Pancreas (tissue), 10 donors: Measurements from ENCODE around the gene SESN1. TPM values are rescaled to one million over a fixed set of nuclear protein-coding genes. Genes with fewer than 3 reads are reported as not detected.

Experiments used
- ATAC-seq, 4 donors: fragments of 200-7000 bp; cut with Tn5 transposase; one replicate each; pipeline versions ENCODE4 v1.8.0 to v1.9.1; 2020; ENCODE audit warnings: mild to moderate bottlenecking in 4 of 4, moderate library complexity in 4 of 4
- DNase-seq, 6 donors: peaks; one replicate each; pipeline ENCODE4 v3.0.0-alpha.2; 2020
- FAIRE-seq: peaks from 2 replicates; lab custom pipeline; 2012; peaks lifted over from hg19 to GRCh38; lab: Jason Lieb, UNC
- H3K27ac ChIP-seq, 4 donors: fragments of 200-600 bp; sonication (generic); 1 replicate in 3 of 4; 2 replicates in 1 of 4; pipeline versions ENCODE4 v1.5.0 to v1.8.0; 2020
- H3K27me3 ChIP-seq, 4 donors: fragments of 200-600 bp; one replicate each; pipeline ENCODE4 v1.8.0; 2021
- H3K36me3 ChIP-seq, 3 donors: fragments of 200-600 bp; sonication (generic) in 1 of 3; one replicate each; pipeline versions ENCODE4 v1.5.0 to v1.8.0; 2020 to 2021
- H3K4me1 ChIP-seq, 3 donors: fragments of 200-600 bp; one replicate each; pipeline ENCODE4 v1.8.0; 2021
- H3K4me3 ChIP-seq, 4 donors: fragments of 200-600 bp; sonication (generic) in 2 of 4; one replicate each; pipeline versions ENCODE4 v1.5.0 to v1.8.0; 2020 to 2021
- H3K9me3 ChIP-seq, 4 donors: fragments of 200-600 bp; one replicate each; pipeline ENCODE4 v1.8.0; 2021
- CTCF ChIP-seq, 4 donors: fragments of 200-600 bp; sonication (generic) in 3 of 4; IDR thresholded peaks; one replicate each; pipeline versions ENCODE4 v1.5.0 to v1.8.0; 2021; ENCODE audit warnings: antibody characterized with exemption in 4 of 4
- WGBS, 2 donors: extraction: QIAGEN DNeasy Blood & Tissue Kit; methylation state at CpG; one replicate each; pipeline ENCODE4 v1.1.7; 2013; 5-methylcytosine and 5-hydroxymethylcytosine counted together
- intact Hi-C, 3 donors: fragments of 100-400 bp; cut with DNase I; formaldehyde crosslinking; loops; one replicate each; pipeline versions ENCODE4 v1.11.1 to v1.14.2; 2022
- polyA plus RNA-seq, 2 donors: library from polyadenylated mRNA; stranded (reverse); fragments of 200-250 nt; gene quantifications; one replicate each; pipeline ENCODE4 v1.2.3, GENCODE V29; 2013
- total RNA-seq, 6 donors: library from RNA; stranded (reverse); fragmentation: NEBNext Ultra II Directional in 4 of 6; extraction: Animal tissue kit (Norgen Biotek cat#: 25700) in 4 of 6; gene quantifications; one replicate each; pipeline versions ENCODE4 v1.2.1 to v1.2.4, GENCODE V29; 2021 to 2023
- donor health status: healthy with polysubstance abuse.
- donor health status: DM: no; HTN: no; CAD: no; lungs with moderate emphysema.
- donor health status: DM: no; HTN: no; CAD: no.
- donor health status: control.
- donor health status: control.
- donor health status: Bipolar disorder and iron deficiency.
- donor health status: DM: yes; HTN: yes; CAD: no.
- donor health status: DM: no; HTN: no; CAD: no.
- donor health status: DM: no; HTN: no; CAD: no.
- donor health status: DM: yes; HTN: yes; CAD: no.

SESN1 gene
- total and polyA plus RNA-seq, 8 donors = 8.5 to 22.4 (median 16.8) TPM

GRCh38 chr6:109074133-109074415, 20.6 kb downstream of the SESN1 start:
- TF ChIP-seq CTCF (IDR thresholded peaks at IDR 0.05) = no peak
- Histone ChIP-seq H3K9me3 (no peaks in the 10 kb centered on the region), H3K27me3 (no peaks in the 10 kb centered on the region), H3K36me3 (no peaks in the 10 kb centered on the region), H3K4me1 (peaks cover 0 to 11% (median 0%) of the 10 kb centered on the region in 3 donors), H3K4me3 (no peak overlapping the region), H3K27ac (no peak overlapping the region)
- DNase-seq = no peak
- ATAC-seq = no peak
- FAIRE-seq = no peak
- intact Hi-C loops = loop anchor here in 2 of 3 donors (10.0 kb wide), 2 partner anchors 239 to 529 kb away; no protein-coding TSS in a partner anchor

- peak in 3 of 4 donors; percentile 80 to 87 (median 83) for ATAC-seq
- intact Hi-C loops = loop anchor here in 2 of 3 donors (10.0 kb wide), 2 partner anchors 239 to 529 kb away; no protein-coding TSS in a partner anchor
- Histone ChIP-seq H3K27me3 (no peaks in the 10 kb centered on the region), H3K9me3 (no peaks in the 10 kb centered on the region), H3K36me3 (no peaks in the 10 kb centered on the region), H3K4me1 (peaks cover 0 to 11% (median 0%) of the 10 kb centered on the region in 3 donors), H3K4me3 (no peak overlapping the region), H3K27ac (no peak overlapping the region)
- peak in 3 of 4 donors; percentile 31 to 43 (median 39) for TF ChIP-seq CTCF (IDR thresholded peaks at IDR 0.05)
- 45 to 47% methylated on average over 7 of the region's 7 CpGs for WGBS, 2 donors
- FAIRE-seq = peak; percentile 97
- peak in 2 of 6 donors; percentile 39 to 42 for DNase-seq
Observed at GRCh38 chr6:109073344-109074132, 21.1 kb downstream of the SESN1 start.

GRCh38 chr6:109071125-109071917, 23.3 kb downstream of the SESN1 start:
- Histone ChIP-seq H3K4me1 (peaks cover 0 to 15% (median 0%) of the 10 kb centered on the region in 3 donors), H3K36me3 (no peaks in the 10 kb centered on the region), H3K27me3 (no peaks in the 10 kb centered on the region), H3K4me3 (no peak overlapping the region), H3K27ac (peak overlapping the region in 1 of 4 donors; percentile 7), H3K9me3 (no peaks in the 10 kb centered on the region)
- intact Hi-C loops = loop anchor here in 2 of 3 donors (10.0 kb wide), 2 partner anchors 237 to 527 kb away; no protein-coding TSS in a partner anchor
- FAIRE-seq (no peak), ATAC-seq (no peak), DNase-seq (no peak)
- 36 to 37% methylated on average over 7 of the region's 7 CpGs for WGBS, 2 donors
- TF ChIP-seq CTCF (IDR thresholded peaks at IDR 0.05) = no peak

- WGBS, 2 donors = 87 to 89% methylated on average over 2 of the region's 2 CpGs
- no peak overlapping the region for H3K4me3 ChIP-seq
- ATAC-seq = no peak
- DNase-seq = no peak
- H3K4me1 ChIP-seq = peaks cover 0 to 15% (median 0%) of the 10 kb centered on the region in 3 donors
- H3K27ac ChIP-seq = no peak overlapping the region
- no peaks in the 10 kb centered on the region for H3K9me3 ChIP-seq
- H3K27me3 ChIP-seq = no peaks in the 10 kb centered on the region
- intact Hi-C loops = loop anchor here (10.0 kb wide), 3 partner anchors 235 to 535 kb away; no protein-coding TSS in a partner anchor
- TF ChIP-seq CTCF (IDR thresholded peaks at IDR 0.05) = no peak
- FAIRE-seq = no peak
- H3K36me3 ChIP-seq = no peaks in the 10 kb centered on the region
Observed at GRCh38 chr6:109069746-109070145, 24.9 kb downstream of the SESN1 start.
